HG03469 (cell line): ENCODE measurements around the gene MYO1E.

ENCODE experiments used
- ATAC-seq: cut with Tn5 transposase; IDR thresholded peaks from one replicate; pipeline ENCODE4 v1.9.1; 2021; ENCODE audit warnings: mild to moderate bottlenecking, moderate library complexity, moderate number of reproducible peaks; ENCODE audit not compliant: unreplicated experiment

The MYO1E gene

DNA sequence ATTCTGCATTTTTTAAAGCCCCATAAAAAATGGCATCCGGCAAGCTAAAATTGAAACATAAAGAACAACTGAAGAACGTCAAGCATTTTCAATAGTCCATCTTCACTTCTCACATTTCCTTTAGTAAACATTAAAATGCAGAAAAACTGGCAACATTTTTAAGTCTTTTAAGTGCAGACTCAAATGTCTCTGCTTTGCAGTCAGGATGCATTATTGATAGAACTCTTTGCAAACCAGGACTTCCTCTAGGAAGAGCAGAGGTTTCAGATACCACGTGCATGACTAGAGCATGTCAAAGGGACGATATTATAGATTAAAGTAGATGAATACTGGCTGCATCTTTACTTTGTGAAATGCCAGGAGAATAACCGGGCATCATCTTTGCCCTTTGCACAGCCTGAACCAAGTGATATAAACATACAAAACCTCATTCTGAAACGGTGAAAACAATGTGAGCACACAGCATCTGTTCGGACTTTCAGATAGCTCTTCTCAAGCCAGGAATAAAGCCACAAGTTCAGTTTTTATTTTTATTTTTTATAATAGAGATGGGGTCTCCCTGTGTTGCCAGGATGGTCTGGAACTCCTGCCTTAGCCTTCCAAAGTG, 101.0 kb downstream of the MYO1E start:
- no peak for ATAC-seq

DNA sequence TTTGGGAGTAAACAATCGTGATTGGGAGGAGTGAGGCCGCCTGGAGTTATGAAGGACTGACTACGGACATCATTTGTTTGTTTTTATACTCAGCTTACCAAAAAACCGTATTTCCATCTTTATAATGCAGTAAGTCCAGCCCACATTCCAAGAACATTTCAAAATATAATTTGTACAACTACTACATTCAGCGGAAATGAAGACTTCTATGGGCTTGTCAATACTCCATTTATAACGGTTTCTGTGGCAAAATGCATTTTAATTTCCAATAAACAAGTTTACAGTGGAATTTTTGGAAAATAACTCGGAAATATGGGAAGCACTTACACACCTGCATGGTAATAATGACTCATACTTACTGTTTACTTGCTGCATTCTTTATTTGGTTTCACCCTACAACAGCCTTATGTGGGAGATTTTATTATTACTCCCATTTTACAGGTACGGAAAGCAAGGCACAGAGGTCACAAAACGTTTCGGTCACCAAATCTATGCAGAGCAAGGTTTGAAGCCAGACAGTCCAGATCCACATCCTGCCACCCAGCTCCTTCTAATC, 103.7 kb downstream of the MYO1E start:
- no peak for ATAC-seq

DNA sequence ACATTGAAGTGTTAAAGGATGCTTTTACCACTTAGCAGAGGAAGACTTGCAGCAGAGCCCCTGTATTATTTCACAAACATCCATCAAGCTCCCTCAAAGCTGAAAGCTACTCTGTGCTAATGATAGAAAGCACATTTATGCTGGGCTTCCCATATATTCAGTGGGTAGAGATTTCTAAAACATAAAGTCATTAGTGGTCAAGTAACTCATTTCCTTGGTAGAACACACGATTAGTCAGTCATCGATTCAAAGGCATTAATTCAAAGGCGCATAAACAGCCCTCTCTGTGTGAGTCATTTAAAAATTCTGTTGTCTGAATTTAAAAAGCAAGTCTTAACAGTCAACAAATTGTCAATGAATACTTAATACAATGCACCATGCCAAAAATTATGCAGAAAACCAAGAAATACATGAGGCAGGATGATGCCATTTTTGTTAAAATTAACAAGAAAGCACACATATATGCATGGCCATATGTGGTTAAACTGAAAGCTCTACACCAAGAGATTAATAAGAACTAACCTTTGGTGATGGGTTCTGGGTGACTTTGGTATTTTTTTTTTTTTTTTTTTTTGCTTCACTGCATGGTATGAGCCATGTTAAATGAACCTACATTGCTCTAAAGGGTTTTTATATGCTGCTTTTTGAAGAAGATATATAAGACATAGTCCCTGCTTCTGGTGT, 104.4 kb downstream of the MYO1E start:
- no peak for ATAC-seq

DNA sequence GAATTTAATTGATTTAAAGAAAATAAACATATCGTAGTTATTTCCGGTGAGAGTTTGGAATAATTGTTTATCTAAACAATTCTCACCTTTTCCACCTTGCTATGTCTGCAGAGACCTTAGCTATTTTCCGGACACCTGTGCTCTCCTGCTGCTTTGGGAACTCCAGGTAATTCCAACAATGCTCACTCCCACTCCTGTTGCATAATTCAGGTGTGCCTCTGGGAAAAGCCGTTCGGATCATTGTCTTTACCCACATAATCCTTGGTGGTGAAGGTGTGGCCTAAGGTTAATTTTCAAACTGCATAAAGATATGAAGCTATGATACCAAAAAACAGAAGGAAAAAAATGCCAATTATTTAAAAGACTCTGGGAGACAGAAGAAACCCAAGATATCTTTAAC, 106.6 kb downstream of the MYO1E start:
- ATAC-seq: no peak

DNA sequence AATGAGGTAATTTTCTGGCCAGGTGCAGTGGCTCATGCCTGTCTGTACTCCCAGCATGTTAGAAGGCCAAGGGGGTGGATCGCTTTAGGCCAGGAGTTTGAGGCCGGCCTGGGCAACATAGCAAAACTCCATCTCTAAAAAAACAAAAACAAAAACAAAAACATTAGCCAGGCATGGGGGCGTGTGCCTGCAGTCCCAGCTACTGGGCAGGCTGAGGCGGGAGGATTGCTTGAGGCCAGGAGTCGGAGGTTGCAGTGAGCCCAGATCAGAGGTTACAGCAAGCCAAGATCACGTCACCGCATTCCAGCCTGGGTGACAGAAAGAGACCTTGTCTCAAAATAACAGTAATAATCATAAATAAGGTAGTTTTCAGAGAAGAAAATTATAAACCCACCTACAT, 110.4 kb downstream of the MYO1E start:
- no peak for ATAC-seq

DNA sequence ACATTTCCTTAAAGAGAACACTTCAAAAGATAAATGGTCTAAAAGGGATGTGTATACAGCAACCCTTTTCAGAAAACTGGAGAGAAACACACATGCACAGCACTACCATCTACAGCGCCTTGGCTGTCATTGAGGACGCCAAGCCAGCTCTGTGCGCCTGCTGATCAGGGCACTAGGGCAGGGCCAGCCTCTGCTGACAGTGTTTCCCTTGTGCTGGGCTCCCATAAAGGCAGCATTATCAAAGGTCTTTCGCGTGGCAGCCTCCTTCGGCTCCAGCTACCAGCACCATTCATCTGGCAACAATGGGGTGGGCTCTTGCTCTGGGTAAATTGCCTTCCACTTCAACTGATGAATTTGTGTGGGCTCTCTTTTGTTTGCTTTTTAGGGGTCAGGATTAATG, 112.6 kb downstream of the MYO1E start:
- ATAC-seq: no peak

DNA sequence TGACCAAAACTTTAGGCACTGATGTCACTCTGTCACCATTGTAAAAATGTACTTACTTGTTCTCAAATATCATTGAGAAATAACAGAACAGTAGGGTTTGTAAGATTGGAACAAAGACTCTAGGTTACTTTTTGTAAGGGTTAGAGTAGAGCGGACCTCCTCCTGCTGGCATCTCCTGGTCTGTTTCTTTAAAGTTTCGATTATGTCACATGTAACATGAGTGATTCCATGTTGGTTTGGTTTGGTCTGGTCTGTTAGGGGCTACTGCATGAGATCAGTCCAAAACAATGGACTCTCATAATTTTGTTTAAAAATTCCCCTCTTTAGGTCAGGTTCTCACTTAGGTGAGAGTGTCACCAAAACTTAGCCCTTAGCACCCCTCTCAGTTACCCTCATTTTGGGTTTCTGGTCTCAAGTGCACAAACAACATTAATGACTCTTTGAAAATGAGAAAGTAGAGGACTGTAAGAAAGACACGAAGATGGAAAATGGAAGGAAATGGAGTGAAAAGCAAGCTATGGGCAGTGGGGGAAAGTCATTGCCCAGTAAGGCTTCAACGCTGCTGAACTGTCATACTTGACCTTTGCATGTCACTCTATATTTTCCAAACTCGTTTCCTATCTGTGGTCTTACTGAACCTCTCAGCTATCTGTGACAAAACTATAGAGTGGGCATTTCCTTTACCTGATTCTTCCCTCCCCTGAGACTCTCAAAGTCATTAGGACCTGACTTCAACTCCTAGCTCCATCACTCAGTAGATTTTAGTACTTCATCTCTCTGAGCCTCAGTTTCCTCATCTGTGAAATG, 113.3 kb downstream of the MYO1E start:
- ATAC-seq: no peak

DNA sequence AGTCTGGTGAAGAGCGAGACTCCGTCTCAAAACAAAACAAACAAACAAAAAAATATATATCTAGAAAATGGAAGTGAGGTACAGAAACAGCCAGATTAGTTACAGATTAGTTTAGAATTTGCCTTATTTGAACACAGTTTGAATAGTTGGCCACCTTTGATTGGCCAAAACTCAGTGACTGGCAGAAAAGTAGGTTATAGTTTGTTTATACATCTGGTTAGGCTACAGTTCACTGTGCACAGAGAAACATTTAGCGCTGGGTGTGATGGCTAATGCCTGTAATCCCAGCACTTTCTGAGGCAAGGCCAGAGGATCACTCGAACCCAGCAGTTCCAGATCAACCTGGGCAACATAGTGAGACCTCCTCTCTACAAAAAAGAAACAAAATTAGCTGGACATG, 114.4 kb downstream of the MYO1E start:
- ATAC-seq: no peak

DNA sequence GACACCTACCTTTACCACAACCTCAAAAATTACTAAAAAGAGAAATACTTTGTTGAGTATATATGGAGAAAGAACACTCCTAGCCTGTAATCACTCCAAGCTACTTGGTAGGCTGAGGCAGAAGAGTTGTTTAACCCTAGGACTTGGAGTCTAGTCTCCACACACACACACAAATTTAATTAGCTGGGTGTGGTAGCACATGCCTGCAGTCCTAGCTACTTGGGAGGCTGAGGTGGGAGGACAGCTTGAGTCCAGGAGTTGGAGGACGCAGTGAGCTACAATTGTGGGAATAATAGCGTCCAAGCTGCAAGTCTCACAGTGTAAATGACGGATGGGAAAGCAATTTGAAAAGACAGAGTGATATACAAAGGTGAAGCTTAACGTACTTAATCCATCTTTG, 115.5 kb downstream of the MYO1E start:
- ATAC-seq: no peak

DNA sequence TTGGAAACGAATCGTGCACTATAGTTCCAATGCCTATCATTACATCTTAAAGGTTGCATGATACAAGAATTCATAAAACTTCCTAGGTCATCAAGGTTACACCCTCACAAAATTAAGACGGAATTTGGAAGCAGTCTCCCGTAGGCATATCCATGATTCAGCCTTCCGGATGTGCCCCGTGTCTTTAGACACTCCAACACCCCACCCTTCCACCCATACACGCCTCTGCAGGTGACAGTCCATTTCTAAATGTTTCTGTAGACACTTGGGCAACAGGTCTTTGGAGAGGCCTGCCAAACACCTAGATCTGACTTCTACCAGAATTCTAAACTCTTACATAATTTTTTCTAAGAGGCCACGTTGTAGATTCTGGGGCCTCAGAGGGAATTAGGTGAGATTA, 116.2 kb downstream of the MYO1E start:
- ATAC-seq: no peak

DNA sequence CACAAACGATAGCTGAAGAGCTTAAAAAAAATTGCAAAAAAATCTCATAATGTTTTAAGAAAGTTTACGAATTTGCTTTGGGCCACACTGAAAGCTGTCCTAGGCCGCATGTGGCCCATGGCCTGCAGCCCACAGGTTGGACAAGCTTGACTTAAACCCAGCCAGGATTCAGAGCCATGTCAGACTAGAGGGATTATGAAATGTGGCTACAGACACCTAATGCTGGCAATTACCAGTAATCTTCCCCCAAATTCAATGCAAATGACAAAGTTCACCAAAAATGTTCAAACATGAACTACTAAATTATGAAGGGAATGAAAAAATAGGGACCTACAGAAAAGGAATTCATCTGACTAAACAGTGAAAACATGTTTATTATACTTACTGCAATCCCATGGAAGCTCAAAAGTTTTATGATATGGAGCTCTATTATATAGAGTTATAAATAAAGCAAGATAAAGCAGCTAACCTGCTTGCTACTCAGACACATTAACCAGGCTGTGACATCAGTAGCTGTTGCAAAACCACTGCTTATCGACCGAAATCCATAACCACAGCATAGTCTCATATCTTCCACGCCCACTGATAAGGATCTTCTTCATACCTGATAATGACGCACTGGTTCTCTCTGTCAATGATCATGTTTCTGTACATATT, 116.9 kb downstream of the MYO1E start:
- no peak for ATAC-seq

DNA sequence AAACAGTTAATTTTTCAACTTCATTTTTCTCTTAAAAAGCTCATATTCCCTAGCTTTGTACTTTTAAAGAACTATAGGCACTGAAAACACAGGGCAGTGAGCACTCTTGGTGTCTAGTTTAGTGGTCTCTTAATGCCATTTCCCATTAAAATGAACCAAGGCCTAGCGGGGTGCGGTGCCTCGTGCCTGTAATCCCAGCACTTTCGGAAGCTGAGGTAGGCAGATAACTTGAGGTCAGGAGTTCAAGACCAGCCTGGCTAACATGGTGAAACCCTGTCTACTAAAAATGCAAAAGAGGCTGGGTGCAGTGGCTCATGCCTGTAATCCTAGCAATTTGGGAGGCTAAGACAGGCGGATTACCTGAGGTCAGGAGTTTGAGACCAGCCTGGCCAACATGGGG, 120.5 kb downstream of the MYO1E start:
- ATAC-seq: no peak

DNA sequence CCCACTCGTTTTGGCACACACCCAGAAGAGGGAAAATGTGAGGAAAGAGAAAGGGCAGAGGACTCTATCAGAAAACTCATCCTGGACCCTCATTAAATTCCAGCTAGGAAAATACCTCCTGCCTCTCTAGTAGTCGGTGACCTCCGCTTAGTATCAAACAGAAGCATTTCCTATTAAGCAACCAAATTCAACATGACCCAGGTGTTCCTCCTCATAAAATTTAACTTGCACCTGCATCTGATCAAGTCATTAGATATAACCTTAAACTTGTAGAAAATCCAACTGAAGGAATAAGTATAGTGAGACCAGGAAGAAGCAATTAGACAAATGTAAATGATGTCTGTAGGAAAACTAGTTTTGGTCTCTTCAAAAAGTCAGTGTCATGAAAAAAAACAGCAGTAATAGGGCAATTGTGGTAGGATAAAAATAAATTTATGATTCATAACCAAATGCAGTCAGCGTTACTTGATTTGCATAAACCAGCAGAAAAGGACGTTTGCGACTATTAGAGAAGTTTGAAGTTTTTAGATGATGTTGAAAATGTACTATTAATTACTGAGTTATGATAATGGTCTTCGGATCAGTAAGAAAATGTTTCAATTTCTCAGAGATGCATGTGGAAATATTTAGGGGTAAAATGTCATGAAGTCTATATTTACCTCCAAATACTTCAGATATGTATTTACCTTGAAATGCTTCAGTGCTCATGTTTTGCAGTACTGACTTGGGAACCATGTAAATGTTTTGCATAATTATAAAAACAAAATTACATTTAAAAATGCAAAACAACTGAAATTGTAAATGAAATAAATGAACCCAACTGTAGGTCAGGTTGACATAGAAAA, 121.4 kb downstream of the MYO1E start:
- peak; percentile 32 for ATAC-seq

DNA sequence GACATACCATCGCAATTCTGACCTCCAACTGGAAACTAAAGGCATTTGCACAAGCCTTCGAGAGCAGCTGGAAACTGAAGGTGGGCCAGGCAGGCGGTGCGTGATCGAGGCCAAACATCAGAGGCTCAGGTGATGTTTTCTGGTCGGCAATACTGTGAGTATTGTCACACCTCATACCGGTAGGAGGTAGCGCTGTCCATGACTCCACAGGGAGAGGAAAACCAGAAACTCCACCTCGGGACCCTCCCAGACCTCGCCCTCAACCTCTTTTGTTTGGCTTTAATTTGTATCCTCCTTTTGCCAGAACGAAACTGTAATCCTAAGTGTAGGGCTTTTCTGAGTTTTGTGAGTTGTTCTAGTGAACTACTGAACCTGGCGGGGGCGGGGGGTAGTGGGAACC, 122.4 kb downstream of the MYO1E start:
- no peak for ATAC-seq

DNA sequence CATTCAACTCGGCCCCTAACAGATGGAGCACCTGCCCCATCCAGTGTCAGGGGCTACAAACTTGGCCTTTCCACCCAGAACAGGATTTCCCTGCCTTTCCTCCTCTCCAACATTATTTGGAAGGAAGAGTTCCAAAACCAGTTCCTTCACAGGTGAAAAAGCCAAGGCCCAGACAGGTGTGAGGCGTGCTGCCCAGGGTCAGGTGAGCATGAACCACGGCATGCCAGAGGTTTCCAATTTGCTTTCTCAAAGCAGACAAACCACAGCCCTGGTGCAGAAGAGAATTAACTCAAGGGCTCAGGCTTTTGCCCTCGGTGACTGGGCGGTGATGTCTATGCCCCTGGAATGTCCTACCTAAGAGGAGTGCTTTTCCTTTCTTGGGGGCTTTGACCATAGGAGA, 122.9 kb downstream of the MYO1E start:
- ATAC-seq: no peak

DNA sequence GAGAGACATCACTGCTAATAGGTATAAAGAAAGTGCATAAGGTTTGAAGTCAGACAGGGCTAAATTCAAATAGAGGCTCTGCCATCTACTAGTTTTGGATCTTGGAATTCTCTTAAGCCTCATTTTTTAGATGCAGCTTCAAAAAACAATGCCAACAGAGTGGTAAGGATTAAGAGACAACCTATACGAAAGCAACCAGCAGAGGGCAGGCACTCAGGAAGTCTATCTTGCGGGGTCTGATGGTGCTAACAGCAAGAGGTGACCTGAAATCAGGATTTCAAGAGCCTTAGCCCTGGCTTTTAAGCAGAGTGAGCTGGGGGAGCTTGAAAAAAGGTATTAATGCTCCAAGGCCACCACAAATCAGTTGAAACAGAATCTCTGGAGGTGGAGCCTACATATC, 125.3 kb downstream of the MYO1E start:
- no peak for ATAC-seq

DNA sequence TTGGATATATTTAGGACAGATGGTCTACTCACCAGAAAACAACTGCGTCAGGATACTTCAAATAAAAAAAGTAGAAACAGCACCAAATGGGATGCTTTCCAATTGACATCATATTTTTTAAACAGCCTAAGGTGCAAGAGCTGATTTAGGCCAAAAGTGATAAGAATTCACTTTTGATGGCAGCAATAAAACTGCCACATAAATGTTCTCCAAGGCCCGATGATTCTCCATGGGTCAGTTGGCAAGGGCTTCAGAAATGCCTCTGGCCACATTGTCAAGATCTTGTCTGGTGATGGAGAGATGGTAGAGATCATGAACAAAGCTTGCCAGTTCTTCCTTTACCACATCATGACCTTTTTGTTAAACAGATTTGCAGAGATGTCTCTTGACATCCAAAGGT, 127.1 kb downstream of the MYO1E start:
- ATAC-seq: no peak

DNA sequence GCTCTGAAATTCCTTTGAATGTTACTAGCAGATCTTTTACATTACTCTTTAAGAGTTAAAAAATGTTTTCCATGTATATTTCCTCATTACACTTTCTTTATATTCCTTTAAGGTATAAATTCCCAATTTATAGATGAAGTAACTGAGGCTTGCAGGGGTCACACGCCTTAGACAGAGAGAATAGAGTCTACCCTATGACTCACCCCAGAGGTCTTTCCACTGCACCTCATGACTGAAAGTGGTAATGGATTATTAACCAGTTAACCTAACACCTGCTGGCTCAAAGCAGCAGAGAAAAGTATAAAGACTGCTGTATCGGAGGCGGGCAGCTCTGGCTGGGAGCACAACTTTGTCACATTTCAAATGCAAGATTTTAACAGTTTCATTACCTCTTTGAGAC, 128.3 kb downstream of the MYO1E start:
- peak; percentile 74 for ATAC-seq

DNA sequence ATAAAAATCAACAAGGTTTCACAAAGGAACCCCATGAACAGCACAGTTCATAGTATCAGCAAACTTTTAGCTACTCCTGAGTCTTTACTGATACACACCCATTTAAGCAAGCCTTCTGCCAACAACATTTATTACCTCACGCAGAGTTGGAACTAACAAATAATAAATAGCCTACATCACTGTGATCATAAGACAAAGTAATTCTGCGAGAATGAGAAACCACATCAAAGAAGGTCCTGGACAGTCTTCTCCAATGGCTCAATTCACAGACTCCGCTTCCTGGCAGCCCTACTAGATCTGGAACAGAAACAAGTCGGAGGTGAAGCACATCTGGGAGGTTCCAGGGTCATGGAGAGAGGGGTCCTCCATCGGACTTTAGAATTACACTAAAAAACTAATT, 129.0 kb downstream of the MYO1E start:
- no peak for ATAC-seq

DNA sequence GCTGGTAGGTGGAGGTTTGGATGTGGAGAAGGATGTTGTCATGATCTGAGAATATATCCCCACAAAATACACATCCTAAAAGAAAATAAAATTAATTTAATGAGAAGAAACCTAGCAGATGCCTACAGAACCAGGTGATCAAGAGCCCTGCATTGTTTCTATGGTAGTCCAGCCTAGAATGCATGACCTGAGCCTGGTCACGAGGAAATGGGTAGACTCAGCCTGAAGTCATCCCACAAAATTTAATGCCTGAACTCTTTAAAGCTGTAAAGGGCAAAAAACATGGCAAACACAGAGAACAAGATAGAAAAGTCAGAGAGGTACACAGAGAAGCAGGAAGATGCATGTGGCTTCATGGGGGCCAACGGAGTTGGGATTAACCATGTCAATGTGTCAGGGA, 130.0 kb downstream of the MYO1E start:
- ATAC-seq: no peak
